WTC11 (cell line): ENCODE measurements around the gene GCM1.

ENCODE experiments used
- CBFB ChIP-seq: sonication (generic); formaldehyde crosslinking; IDR thresholded peaks from 2 replicates; pipeline ENCODE4 v1.8.1; 2022; ENCODE audit warnings: mild to moderate bottlenecking, low read depth, missing genetic modification reagents
- ELF4 ChIP-seq: sonication (generic); formaldehyde crosslinking; IDR thresholded peaks from 2 replicates; pipeline ENCODE4 v1.8.1; 2022; ENCODE audit warnings: low read depth, mild to moderate bottlenecking, moderate library complexity, missing genetic modification reagents
- IRF2 ChIP-seq: sonication (generic); formaldehyde crosslinking; IDR thresholded peaks from 2 replicates; pipeline ENCODE4 v1.8.0; 2022; ENCODE audit warnings: low read depth, missing genetic modification reagents, borderline replicate concordance
- JUN ChIP-seq: sonication (generic); formaldehyde crosslinking; IDR thresholded peaks from 2 replicates; pipeline ENCODE4 v1.8.0; 2023; ENCODE audit warnings: mild to moderate bottlenecking, missing genetic modification reagents
- NFATC4 ChIP-seq: fragments of 250-450 bp; sonication (Bioruptor Pico); IDR thresholded peaks from 2 replicates; pipeline ENCODE4 v1.9.0; 2021; ENCODE audit warnings: mild to moderate bottlenecking
- PRRX2 ChIP-seq: fragments of 250-450 bp; sonication (Bioruptor Pico); IDR thresholded peaks from 2 replicates; pipeline ENCODE4 v1.8.0; 2021; ENCODE audit warnings: mild to moderate bottlenecking
- SMAD4 ChIP-seq: sonication (generic); formaldehyde crosslinking; IDR thresholded peaks from 2 replicates; pipeline ENCODE4 v1.8.0; 2022; ENCODE audit warnings: mild to moderate bottlenecking, missing genetic modification reagents
- TP53 ChIP-seq: sonication (generic); formaldehyde crosslinking; IDR thresholded peaks from 2 replicates; pipeline ENCODE4 v1.8.1; 2023; ENCODE audit warnings: mild to moderate bottlenecking, missing genetic modification reagents
- ZNF317 ChIP-seq: sonication (generic); formaldehyde crosslinking; IDR thresholded peaks from 2 replicates; pipeline ENCODE4 v1.8.1; 2023; ENCODE audit warnings: low read depth, mild to moderate bottlenecking, moderate library complexity, missing genetic modification reagents, borderline replicate concordance
- TF ChIP-seq, protein P1 (sequence below): fragments of 200-600 bp; IDR thresholded peaks from 2 replicates; pipeline ENCODE4 v1.8.0; 2022; ENCODE audit warnings: antibody characterized with exemption
- TF ChIP-seq, protein P2 (sequence below): sonication (generic); formaldehyde crosslinking; IDR thresholded peaks from 2 replicates; pipeline ENCODE4 v1.8.1; 2023; ENCODE audit warnings: mild to moderate bottlenecking, missing genetic modification reagents
- TF ChIP-seq, protein P3 (sequence below): fragments of 250-450 bp; sonication (Bioruptor Pico); IDR thresholded peaks from 2 replicates; pipeline ENCODE4 v1.9.0; 2021; ENCODE audit warnings: mild to moderate bottlenecking
- TF ChIP-seq, protein P4 (sequence below): sonication (generic); formaldehyde crosslinking; conservative IDR thresholded peaks from 2 replicates; pipeline ENCODE4 v1.8.1; 2022; ENCODE audit warnings: mild to moderate bottlenecking, missing genetic modification reagents

- TF ChIP-seq, protein P1, sequence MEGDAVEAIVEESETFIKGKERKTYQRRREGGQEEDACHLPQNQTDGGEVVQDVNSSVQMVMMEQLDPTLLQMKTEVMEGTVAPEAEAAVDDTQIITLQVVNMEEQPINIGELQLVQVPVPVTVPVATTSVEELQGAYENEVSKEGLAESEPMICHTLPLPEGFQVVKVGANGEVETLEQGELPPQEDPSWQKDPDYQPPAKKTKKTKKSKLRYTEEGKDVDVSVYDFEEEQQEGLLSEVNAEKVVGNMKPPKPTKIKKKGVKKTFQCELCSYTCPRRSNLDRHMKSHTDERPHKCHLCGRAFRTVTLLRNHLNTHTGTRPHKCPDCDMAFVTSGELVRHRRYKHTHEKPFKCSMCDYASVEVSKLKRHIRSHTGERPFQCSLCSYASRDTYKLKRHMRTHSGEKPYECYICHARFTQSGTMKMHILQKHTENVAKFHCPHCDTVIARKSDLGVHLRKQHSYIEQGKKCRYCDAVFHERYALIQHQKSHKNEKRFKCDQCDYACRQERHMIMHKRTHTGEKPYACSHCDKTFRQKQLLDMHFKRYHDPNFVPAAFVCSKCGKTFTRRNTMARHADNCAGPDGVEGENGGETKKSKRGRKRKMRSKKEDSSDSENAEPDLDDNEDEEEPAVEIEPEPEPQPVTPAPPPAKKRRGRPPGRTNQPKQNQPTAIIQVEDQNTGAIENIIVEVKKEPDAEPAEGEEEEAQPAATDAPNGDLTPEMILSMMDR = no peak
- TF ChIP-seq NFATC4 (no peak), SMAD4 (CRISPR knock-in tag) (no peak), PRRX2 (CRISPR knock-in tag) (no peak), ELF4 (CRISPR knock-in tag) (no peak), TP53 (CRISPR knock-in tag) (no peak), JUN (CRISPR knock-in tag) (no peak), CBFB (CRISPR knock-in tag) (no peak), ZNF317 (CRISPR knock-in tag) (no peak), IRF2 (CRISPR knock-in tag) (no peak)
- TF ChIP-seq, protein P2, sequence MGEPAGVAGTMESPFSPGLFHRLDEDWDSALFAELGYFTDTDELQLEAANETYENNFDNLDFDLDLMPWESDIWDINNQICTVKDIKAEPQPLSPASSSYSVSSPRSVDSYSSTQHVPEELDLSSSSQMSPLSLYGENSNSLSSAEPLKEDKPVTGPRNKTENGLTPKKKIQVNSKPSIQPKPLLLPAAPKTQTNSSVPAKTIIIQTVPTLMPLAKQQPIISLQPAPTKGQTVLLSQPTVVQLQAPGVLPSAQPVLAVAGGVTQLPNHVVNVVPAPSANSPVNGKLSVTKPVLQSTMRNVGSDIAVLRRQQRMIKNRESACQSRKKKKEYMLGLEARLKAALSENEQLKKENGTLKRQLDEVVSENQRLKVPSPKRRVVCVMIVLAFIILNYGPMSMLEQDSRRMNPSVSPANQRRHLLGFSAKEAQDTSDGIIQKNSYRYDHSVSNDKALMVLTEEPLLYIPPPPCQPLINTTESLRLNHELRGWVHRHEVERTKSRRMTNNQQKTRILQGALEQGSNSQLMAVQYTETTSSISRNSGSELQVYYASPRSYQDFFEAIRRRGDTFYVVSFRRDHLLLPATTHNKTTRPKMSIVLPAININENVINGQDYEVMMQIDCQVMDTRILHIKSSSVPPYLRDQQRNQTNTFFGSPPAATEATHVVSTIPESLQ (CRISPR knock-in tag) = no peak
- TF ChIP-seq, protein P3, sequence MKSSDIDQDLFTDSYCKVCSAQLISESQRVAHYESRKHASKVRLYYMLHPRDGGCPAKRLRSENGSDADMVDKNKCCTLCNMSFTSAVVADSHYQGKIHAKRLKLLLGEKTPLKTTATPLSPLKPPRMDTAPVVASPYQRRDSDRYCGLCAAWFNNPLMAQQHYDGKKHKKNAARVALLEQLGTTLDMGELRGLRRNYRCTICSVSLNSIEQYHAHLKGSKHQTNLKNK (CRISPR knock-in tag) = no peak
- TF ChIP-seq, protein P4, sequence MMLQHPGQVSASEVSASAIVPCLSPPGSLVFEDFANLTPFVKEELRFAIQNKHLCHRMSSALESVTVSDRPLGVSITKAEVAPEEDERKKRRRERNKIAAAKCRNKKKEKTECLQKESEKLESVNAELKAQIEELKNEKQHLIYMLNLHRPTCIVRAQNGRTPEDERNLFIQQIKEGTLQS (CRISPR knock-in tag) = no peak
These were observed 3.9 kb upstream of the GCM1 start for GRCh38 chr6:53152576-53152975.
